Effector CD4-positive, alpha-beta T cell (primary cell): Measurements from ENCODE around the gene NOTCH2NLA.
"Not testable (repeated sequence)": the region's sequence is repeated elsewhere in the genome, so short reads cannot be mapped to it uniquely, and the experiment has no call there.

ENCODE experiments used
- DNase-seq: peaks from one replicate; pipeline ENCODE4 v3.0.0-alpha.2; 2020
- total RNA-seq: gene quantifications from one replicate; lab custom pipeline; 2026; lab: John Stamatoyannopoulos, UW

The NOTCH2NLA gene
- total RNA-seq = 1.9 reads per million, percentile 2 among the genes with 10 or more reads in this experiment

- peak; percentile 18 for DNase-seq
Measured at GRCh38 chr1:146228710-146229477, at the start of gene NOTCH2NLA. NOTCH2NLA (minus strand) TSS chr1:146229021; CDS start chr1:146189337, 39,684 bp downstream.

- not testable (repeated sequence) for DNase-seq
Measured at GRCh38 chr1:146278346-146278745, 49.5 kb upstream of the NOTCH2NLA start.

GRCh38 chr1:146277087-146277486, 48.3 kb upstream of the NOTCH2NLA start:
- DNase-seq = not testable (repeated sequence)

- not testable (repeated sequence) for DNase-seq
Measured at GRCh38 chr1:146274083-146274482, 45.3 kb upstream of the NOTCH2NLA start.

GRCh38 chr1:146273194-146273593, 44.4 kb upstream of the NOTCH2NLA start:
- not testable (repeated sequence) for DNase-seq

- not testable (repeated sequence) for DNase-seq
Measured at GRCh38 chr1:146272734-146273133, 43.9 kb upstream of the NOTCH2NLA start.

- not testable (repeated sequence) for DNase-seq
Measured at GRCh38 chr1:146271977-146272376, 43.2 kb upstream of the NOTCH2NLA start.

- DNase-seq = not testable (repeated sequence)
Measured at GRCh38 chr1:146270129-146270528, 41.3 kb upstream of the NOTCH2NLA start.

- DNase-seq = not testable (repeated sequence)
Measured at GRCh38 chr1:146266179-146266748, 37.4 kb upstream of the NOTCH2NLA start.

- not testable (repeated sequence) for DNase-seq
Measured at GRCh38 chr1:146264761-146265160, 35.9 kb upstream of the NOTCH2NLA start.

- DNase-seq = not testable (repeated sequence)
Measured at GRCh38 chr1:146260006-146260730, 31.3 kb upstream of the NOTCH2NLA start.

GRCh38 chr1:146257992-146258552, 29.3 kb upstream of the NOTCH2NLA start:
- DNase-seq = not testable (repeated sequence)

GRCh38 chr1:146254569-146255197, 25.9 kb upstream of the NOTCH2NLA start:
- DNase-seq = not testable (repeated sequence)

- DNase-seq = not testable (repeated sequence)
Measured at GRCh38 chr1:146253249-146253855, 24.5 kb upstream of the NOTCH2NLA start.

- DNase-seq = not testable (repeated sequence)
Measured at GRCh38 chr1:146251523-146251922, 22.7 kb upstream of the NOTCH2NLA start.

- DNase-seq = not testable (repeated sequence)
Measured at GRCh38 chr1:146248643-146249042, 19.8 kb upstream of the NOTCH2NLA start.

- DNase-seq = not testable (repeated sequence)
Measured at GRCh38 chr1:146236626-146237025, 7.8 kb upstream of the NOTCH2NLA start.

- DNase-seq = not testable (repeated sequence)
Measured at GRCh38 chr1:146236026-146236601, 7.3 kb upstream of the NOTCH2NLA start.

- DNase-seq = peak; percentile 2
Measured at GRCh38 chr1:146228144-146228682, 608 bp downstream of the NOTCH2NLA start.

GRCh38 chr1:146174531-146174930, 54.3 kb downstream of the NOTCH2NLA start:
- DNase-seq = not testable (repeated sequence)

GRCh38 chr1:146167740-146168139, 61.1 kb downstream of the NOTCH2NLA start:
- not testable (repeated sequence) for DNase-seq
